Measurements from ENCODE around the gene WDR26.

The WDR26 gene

DNA sequence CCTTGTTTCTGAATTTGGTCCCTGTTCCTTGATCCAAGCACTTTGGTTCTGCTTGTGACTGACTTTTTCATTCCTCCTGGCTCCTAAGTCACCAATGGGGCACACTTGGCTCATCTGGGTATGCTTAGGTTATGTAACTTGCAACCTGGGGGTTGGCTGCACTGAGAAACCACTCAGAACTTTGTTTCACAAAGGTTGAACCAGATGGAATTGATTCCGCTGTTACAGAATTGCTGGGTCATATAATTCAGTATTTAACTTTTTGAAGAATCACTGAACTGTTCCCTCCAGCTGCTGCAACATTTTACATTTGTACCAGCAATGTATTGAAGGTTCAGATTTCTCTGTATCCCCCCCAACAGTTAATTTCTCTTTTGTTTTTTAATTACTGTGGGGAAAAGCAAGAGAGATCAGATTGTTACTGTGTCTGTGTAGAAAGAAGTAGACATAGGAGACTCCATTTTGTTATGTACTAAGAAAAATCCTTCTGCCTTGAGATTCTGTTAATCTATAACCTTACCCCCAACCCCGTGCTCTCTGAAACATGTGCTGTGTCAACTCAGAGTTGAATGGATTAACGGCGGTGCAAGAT, 95.1 kb downstream of the WDR26 start:
- in situ Hi-C loops (cut with MboI; ENCODE audit: low pct_unique_long_range_greater_than_20kb, low sequenced_read_pairs, unreplicated experiment) = loop anchor here (10.0 kb wide), 1 partner anchor 225 kb away; the partner anchor contains the start of gene FBXO28
- TF ChIP-seq, protein P1, sequence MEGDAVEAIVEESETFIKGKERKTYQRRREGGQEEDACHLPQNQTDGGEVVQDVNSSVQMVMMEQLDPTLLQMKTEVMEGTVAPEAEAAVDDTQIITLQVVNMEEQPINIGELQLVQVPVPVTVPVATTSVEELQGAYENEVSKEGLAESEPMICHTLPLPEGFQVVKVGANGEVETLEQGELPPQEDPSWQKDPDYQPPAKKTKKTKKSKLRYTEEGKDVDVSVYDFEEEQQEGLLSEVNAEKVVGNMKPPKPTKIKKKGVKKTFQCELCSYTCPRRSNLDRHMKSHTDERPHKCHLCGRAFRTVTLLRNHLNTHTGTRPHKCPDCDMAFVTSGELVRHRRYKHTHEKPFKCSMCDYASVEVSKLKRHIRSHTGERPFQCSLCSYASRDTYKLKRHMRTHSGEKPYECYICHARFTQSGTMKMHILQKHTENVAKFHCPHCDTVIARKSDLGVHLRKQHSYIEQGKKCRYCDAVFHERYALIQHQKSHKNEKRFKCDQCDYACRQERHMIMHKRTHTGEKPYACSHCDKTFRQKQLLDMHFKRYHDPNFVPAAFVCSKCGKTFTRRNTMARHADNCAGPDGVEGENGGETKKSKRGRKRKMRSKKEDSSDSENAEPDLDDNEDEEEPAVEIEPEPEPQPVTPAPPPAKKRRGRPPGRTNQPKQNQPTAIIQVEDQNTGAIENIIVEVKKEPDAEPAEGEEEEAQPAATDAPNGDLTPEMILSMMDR (IDR thresholded peaks at IDR 0.05; ENCODE audit: extremely low read depth, insufficient read depth, missing control alignments) = no peak
- no peak for DNase-seq (ENCODE audit: low spot score)

DNA sequence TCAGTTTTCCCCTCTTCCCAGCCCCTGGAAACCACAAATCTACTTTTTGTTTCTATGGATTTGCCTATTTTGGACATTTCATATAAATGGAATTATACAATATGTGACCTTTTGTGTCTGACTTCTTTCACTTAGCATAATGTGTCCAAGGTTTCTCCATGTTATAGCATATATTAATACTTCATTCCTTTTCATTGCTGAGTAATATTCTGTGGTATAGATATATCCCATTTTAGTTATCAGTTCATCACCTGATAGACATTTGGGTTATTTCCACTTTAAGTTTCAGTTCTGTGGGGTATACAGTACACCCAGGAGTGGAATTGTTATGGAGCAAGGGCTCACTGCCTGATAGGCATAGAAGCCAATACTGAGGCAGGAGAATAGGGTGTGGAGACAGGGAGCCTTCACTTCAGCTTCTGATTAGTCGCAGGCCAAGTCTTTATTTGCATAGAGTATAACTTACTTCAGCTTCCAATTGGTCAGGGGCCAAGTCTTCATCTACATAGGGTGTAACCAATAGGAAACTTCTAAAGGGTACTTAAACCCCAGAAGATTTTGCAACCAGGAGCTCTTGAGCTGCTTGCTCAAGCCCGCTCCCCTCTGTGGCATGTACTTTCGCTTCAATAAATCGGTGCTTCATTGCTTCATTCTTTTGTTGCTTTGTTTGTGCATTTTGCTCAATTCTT, 96.3 kb downstream of the WDR26 start:
- no peak for DNase-seq (ENCODE audit: low spot score)
- in situ Hi-C loops (cut with MboI; ENCODE audit: low pct_unique_long_range_greater_than_20kb, low sequenced_read_pairs, unreplicated experiment) = loop anchor here (10.0 kb wide), 1 partner anchor 223 kb away; the partner anchor contains the start of gene FBXO28
- TF ChIP-seq, protein P1 (IDR thresholded peaks at IDR 0.05; ENCODE audit: extremely low read depth, insufficient read depth, missing control alignments) = no peak
